ENCODE data around the gene ZFHX3. TPM values are rescaled to one million over a fixed set of nuclear protein-coding genes. Genes with fewer than 3 reads are reported as not detected.

ZFHX3 gene
- total RNA-seq, 1 experiment from 2014 or later: 3.5 TPM

GRCh38 chr16:73041676-73042075 is 6.3 kb downstream of the ZFHX3 start:
- no peak for DNase-seq (ENCODE audit: low spot score)

GRCh38 chr16:73040735-73041402 is 7.1 kb downstream of the ZFHX3 start:
- no peak for DNase-seq (ENCODE audit: low spot score)

DNA sequence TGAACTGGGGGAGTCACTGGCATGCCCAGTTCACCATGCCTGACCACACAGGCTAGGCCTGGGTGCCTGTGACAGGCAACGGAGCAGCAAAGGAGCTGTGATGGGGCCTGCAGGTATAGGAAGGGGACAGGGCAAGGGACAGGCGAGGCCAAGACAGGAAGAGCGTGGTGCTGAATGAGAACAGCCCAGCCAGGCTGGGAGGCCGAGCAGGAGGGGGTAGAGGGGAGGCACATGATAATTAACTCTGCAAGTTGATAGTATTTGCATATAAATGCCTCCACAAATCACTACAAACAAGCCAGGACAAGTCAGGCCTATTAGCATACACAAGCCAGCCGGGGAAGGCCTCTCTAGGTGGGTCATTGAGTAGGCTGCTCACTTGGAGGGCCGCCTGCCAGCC is 7.8 kb downstream of the ZFHX3 start:
- no peak for DNase-seq (ENCODE audit: low spot score)

DNA sequence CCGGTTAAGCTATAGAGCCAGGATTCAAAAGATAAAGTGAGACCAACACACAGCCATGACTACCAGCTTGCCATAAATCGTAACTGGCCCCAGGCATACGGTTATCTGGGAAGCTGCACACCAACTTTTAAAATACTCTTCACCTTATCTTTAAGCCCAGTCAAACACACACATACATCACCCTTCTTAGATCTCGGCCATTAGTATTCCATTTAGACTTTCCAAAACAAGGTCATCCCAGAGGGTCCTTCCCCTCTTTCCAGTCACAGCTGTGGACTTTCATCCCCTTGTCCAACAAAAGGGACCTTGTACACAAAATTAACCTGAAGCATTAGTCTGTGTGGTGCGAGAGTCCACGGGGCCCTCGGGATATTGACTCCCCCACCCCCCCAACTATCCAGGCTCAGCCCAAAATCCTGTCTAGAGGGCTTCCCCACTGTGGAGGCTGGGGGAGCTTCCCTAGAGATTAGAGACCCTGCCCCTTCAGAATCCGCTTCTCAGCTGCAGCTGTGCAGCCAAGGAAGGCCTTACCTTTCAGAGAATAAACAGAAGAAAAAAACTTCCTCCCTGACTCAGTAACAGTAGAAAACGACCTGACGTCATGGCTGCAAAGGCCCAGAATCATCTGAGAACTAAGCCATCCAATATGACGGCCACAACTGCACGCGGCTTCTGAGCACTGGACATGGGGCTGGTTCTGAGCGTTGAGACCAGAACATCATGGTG is 9.9 kb downstream of the ZFHX3 start:
- no peak for DNase-seq (ENCODE audit: low spot score)

DNA sequence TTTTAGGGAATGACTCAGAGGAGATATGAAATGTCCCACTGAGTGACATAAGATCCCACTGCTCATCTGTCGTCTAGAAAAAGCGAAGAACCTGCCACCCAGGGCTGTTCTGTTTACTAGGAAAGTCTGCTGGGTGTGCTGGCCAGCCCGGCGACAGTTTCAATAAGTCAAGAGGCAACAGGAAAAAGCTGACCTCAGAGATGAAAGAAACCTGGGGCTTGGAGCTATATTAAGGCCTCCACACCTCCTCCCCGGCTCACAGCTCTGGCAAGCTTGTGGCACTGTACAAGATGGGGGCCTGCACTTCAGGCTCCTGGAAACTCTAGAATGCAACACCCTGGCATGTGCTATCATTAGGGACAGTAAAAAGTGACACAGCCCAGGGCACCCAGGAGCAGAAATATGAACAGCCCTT is 10.6 kb downstream of the ZFHX3 start:
- no peak for DNase-seq (ENCODE audit: low spot score)

DNA sequence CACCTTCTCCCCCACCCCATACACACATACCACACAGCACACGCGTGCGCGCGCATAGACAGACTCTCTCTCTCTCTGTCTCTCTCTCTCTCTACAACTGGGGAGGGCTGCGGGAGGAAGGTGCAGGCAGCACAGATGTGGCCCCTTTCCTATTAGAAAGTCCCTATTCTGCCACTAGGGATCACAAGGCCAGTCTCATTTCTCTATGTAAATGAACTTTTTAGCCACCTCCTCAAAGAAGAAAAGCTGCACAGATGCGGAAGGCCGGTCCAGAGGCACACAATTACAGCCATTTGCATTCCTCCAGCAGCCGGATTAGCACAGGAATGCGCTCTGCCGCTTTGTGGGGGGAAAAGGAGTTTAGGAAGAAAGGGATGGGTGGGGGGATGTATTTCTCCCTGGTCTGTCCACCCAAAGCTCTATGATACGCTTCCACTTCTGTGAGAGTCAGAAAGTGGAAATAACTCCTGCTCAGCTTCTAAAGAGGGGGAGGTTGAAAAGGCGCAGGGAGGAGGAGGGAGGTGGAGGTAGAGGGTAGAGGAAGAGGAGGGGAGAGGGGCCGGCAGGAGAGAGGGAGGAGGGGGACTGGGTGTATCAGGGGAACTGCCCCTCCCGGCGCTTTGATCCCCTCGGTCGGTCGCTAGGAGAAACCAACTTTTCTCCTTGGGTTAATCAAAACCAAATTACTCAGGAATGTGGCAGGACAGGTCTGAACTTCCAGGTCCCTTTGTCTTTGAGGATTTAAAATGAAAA is 11.7 kb downstream of the ZFHX3 start:
- DNase-seq (ENCODE audit: low spot score): peak; percentile 49

GRCh38 chr16:73034374-73034773 is 13.6 kb downstream of the ZFHX3 start:
- no peak for DNase-seq (ENCODE audit: low spot score)

- DNase-seq (ENCODE audit: low spot score): no peak
Observed at GRCh38 chr16:73033271-73033998, 14.5 kb downstream of the ZFHX3 start.

DNA sequence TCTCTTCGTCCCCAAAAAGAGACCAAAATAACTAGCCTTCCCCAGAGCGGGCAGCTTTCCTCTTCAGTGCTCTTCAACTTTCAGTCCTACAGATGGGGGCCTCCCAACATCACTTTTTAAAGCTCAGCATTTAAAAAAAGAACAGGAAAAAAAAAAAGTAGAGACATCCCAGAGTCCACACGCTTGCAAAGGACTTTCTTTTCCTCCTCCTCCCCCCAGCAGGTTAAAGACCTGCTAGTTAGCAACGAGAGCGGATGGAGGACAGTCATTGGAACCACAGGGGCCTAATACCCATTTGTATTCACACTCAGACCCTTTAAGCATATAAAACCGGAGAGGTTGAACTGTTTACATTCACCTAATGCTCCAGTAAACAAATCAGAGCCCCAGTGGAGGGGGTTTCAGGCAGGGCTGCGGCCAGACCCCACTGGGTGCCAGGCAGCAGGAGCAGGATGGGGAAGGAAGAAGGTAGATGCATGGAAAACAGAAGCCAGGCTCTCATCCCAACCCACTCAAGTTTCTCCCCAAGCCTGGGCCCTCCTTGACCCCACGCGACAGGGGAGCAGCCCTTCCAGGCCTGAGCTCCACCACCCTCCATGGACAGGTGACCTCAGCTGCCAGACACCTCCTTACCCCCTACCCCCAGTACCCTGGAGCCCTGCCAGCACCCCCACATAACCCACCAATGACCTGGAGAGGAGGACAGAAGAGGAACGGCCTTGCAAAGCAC is 15.2 kb downstream of the ZFHX3 start:
- DNase-seq (ENCODE audit: low spot score): no peak

- DNase-seq (ENCODE audit: low spot score): no peak
Observed at GRCh38 chr16:73031984-73032383, 15.9 kb downstream of the ZFHX3 start.

GRCh38 chr16:73031155-73031866 is 16.6 kb downstream of the ZFHX3 start:
- DNase-seq (ENCODE audit: low spot score): no peak

GRCh38 chr16:73028721-73029361 is 19.1 kb downstream of the ZFHX3 start:
- no peak for DNase-seq (ENCODE audit: low spot score)

DNA sequence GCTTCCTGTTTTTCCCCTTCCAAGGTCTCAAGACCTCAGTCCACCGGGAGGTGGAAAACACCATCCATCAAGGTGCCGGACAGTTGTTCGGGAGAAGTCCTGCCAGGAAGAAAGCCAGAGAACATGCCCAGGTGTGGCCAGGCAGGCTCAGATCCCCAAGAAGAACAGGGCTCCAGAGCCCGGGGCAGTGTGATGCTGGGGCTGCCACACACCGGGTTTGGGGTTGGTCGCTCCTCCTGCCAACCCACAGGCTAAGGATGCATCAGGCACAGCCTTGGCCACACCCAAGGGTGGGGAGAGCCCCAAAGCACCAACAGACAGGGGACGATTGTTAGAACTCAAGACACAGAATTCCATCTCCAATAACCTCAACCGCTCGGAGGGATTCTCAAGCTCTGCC is 19.7 kb downstream of the ZFHX3 start:
- no peak for DNase-seq (ENCODE audit: low spot score)

DNA sequence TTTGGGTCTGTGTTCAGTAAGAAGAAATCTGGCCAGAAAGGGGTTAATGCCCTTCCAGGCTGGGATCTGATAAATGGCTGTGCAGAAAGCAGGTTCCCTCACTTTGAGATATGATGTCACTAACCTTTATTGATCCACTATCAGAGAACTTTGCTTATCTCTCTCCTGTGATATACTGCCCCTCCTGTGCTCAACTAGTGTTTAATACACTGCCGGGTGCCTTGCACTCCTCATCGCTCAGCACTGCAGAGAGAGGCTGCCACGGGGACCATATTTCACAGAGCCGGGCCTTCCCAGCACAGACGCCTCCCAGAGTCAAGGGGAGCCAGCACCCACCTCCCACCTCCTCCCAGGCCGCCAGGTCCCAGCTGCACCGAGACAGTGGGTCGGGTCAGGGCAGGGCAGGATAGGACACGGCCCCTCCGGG is 20.2 kb downstream of the ZFHX3 start:
- DNase-seq (ENCODE audit: low spot score): no peak

DNA sequence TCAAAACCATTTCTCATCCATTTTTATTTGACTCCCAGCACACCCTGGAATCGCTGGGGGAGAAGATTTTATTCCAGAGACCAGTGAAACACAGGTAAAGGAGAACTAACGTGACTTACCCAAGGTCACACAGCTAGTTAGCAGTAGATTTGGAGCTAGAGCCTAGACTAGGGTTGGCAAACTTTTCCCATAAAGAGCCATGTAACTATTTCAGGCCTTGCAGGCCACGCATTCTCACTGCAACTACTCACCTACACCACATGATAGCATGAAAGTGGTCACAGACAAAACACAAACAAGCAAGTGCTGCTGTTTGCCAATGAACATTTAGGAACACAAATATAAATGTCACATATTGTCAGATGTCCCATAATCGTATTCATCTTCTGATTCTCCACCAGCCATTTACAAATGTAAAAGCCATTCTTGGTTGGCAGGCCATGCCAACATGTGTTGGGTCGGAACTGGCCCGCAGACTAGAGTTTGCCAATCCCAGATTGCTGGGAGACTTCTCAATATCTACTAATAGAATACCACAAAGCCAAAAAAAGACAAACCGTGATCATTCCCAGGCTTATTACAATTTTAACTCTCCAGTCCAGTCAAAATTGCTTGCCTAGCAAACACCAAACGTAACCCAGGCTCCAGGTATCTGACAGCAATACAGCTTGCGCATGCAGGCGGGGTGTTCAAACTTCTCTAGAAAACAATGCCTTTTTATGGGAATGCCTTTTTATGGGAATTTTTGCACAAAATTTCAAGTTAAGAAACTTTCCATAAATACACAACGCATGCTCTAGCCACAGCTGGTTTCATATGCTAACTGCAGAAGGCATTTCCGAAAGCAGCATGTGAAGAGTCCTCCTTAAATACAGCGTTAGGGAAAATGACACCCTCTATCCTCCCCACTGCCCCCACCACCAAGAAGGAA is 20.9 kb downstream of the ZFHX3 start:
- no peak for DNase-seq (ENCODE audit: low spot score)

- DNase-seq (ENCODE audit: low spot score): no peak
Observed at GRCh38 chr16:73025856-73026210, 22.1 kb downstream of the ZFHX3 start.

- DNase-seq (ENCODE audit: low spot score): no peak
Observed at GRCh38 chr16:73025151-73025855, 22.6 kb downstream of the ZFHX3 start.

DNA sequence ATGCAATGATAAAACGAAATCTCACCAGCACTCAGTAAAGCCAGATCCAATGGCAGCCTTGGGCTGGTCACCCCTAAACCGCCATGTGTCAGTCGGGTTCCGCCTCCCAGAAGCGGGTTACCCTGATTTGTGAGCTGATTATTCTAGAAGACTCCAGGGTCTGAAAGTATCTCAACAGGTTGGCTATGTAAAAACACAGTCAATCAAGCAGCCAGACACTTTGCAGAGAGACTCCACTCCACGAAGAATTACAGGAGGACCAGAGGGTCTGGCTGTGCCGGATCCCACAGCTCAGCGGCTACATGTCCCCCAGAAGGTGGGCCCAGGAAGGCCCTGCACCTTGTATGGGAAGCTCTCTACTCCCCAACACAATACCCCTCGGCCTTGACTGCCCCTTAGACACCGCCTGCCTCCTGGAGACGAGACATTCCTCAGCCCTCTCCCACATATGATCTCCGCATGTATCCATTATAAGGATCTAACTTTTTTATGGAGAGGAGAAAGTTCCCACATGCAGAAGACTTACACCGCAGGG is 23.3 kb downstream of the ZFHX3 start:
- DNase-seq (ENCODE audit: low spot score): no peak
